PC-9 (cell line): ENCODE data around the gene TPSG1.
"Not testable (repeated sequence)": the region's sequence is repeated elsewhere in the genome, so short reads cannot be mapped to it uniquely, and the experiment has no call there.

Source experiments
- EZH2 ChIP-seq: fragments of 200-600 bp; sonication (generic); IDR thresholded peaks from 2 replicates; pipeline ENCODE4 v1.8.0; 2017; ENCODE audit warnings: antibody characterized with exemption, low read depth
- TF ChIP-seq, protein P1 (sequence below): fragments of 200-600 bp; sonication (generic); conservative IDR thresholded peaks from 2 replicates; pipeline ENCODE4 v1.6.1; 2017; ENCODE audit warnings: mixed run types, antibody characterized with exemption, mild to moderate bottlenecking, moderate library complexity

DNA sequence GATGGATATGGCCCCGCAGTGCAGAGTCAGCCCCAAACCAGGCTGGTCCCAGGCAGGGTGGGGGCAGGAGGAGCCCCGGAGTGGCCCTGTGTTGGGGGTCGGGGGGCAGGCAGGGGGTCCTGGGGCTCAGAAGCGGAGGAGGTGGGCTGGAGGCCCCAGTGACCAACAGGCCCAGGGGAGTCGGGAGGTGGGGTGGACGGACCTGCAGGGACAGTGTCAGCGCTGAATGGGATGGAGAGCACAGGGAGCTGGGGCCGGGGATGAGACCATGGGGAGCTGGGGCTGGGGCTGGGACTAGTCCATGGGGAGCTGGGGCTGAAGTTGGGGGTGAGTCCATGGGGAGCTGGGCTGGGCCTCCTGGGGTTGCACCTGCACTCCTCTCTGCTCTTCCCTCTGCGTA is 14.5 kb upstream of the TPSG1 start:
- TF ChIP-seq, protein P1, sequence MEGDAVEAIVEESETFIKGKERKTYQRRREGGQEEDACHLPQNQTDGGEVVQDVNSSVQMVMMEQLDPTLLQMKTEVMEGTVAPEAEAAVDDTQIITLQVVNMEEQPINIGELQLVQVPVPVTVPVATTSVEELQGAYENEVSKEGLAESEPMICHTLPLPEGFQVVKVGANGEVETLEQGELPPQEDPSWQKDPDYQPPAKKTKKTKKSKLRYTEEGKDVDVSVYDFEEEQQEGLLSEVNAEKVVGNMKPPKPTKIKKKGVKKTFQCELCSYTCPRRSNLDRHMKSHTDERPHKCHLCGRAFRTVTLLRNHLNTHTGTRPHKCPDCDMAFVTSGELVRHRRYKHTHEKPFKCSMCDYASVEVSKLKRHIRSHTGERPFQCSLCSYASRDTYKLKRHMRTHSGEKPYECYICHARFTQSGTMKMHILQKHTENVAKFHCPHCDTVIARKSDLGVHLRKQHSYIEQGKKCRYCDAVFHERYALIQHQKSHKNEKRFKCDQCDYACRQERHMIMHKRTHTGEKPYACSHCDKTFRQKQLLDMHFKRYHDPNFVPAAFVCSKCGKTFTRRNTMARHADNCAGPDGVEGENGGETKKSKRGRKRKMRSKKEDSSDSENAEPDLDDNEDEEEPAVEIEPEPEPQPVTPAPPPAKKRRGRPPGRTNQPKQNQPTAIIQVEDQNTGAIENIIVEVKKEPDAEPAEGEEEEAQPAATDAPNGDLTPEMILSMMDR = not testable (repeated sequence)
- TF ChIP-seq EZH2 = not testable (repeated sequence)
